Ishikawa (cell line): ENCODE measurements around the gene TNS3.

Experiments used
- CEBPB ChIP-seq: IDR thresholded peaks from 2 replicates; pipeline ENCODE4 v1.6.1; 2012
- CREB1 ChIP-seq: IDR thresholded peaks from 2 replicates; pipeline ENCODE4 v1.6.1; 2012; ENCODE audit warnings: low read depth
- EGR1 ChIP-seq: IDR thresholded peaks from 2 replicates; pipeline ENCODE4 v1.6.1; 2012
- EP300 ChIP-seq: IDR thresholded peaks from 2 replicates; pipeline ENCODE4 v1.6.1; 2012; ENCODE audit warnings: borderline replicate concordance
- FOXM1 ChIP-seq: IDR thresholded peaks from 2 replicates; pipeline ENCODE4 v1.6.1; 2012; ENCODE audit warnings: low read depth, borderline replicate concordance
- MAX ChIP-seq: IDR thresholded peaks from 2 replicates; pipeline ENCODE4 v1.6.1; 2012
- NFIC ChIP-seq: IDR thresholded peaks from 2 replicates; pipeline ENCODE4 v1.6.1; 2012
- RAD21 ChIP-seq: IDR thresholded peaks from 2 replicates; pipeline ENCODE4 v1.6.1; 2012; ENCODE audit warnings: low read depth
- REST ChIP-seq: IDR thresholded peaks from 2 replicates; pipeline ENCODE4 v1.6.1; 2012; ENCODE audit warnings: low read depth, mild to moderate bottlenecking
- TAF1 ChIP-seq: IDR thresholded peaks from 2 replicates; pipeline ENCODE4 v1.6.1; 2012; ENCODE audit warnings: low read depth, mild to moderate bottlenecking
- TCF12 ChIP-seq: IDR thresholded peaks from 2 replicates; pipeline ENCODE4 v1.6.1; 2012; ENCODE audit warnings: low read depth
- TEAD4 ChIP-seq: IDR thresholded peaks from 2 replicates; pipeline ENCODE4 v1.6.1; 2012
- USF1 ChIP-seq: IDR thresholded peaks from 2 replicates; pipeline ENCODE4 v1.6.1; 2012
- YY1 ChIP-seq: IDR thresholded peaks from 2 replicates; pipeline ENCODE4 v1.6.1; 2012; ENCODE audit warnings: low read depth
- ZBTB7A ChIP-seq: IDR thresholded peaks from 2 replicates; pipeline ENCODE4 v1.6.1; 2012; ENCODE audit warnings: low read depth

Gene TNS3

GRCh38 chr7:47581804-47582763, at the start of gene TNS3:
Gene TNS3, minus strand, starts transcription at chr7:47582111. Its CDS starts 142,475 bp downstream, at chr7:47439636.
- TF ChIP-seq CEBPB (no peak), YY1 (peak; percentile 52; the same call in 1 of the 2 replicates), USF1 (0 out of 2 replicates have a peak, but pooled peaks have one; percentile 2), ZBTB7A (peak; percentile 21)

GRCh38 chr7:47631711-47632110, 49.8 kb upstream of the TNS3 start:
- TF ChIP-seq NFIC (no peak), FOXM1 (no peak)

GRCh38 chr7:47627580-47628283, 45.8 kb upstream of the TNS3 start:
- TF ChIP-seq EP300: no peak
- TF ChIP-seq YY1: no peak
- no peak for TF ChIP-seq ZBTB7A
- TF ChIP-seq TCF12: no peak
- no peak for TF ChIP-seq CEBPB

- TF ChIP-seq MAX (no peak; the same call in 1 of the 2 replicates), YY1 (peak; percentile 68; the same call in 1 of the 2 replicates), TAF1 (no peak), TCF12 (peak; percentile 54; the same call in 1 of the 2 replicates), FOXM1 (no peak), EGR1 (no peak), REST (no peak), NFIC (peak; percentile 75), TEAD4 (peak; percentile 76), ZBTB7A (no peak; the same call in 1 of the 2 replicates), CREB1 (no peak), USF1 (no peak), RAD21 (peak; percentile 7; the same call in 1 of the 2 replicates), CEBPB (peak; percentile 87), EP300 (peak; percentile 64; the same call in 1 of the 2 replicates)
These were observed 44.2 kb upstream of the TNS3 start for GRCh38 chr7:47625861-47626715.

GRCh38 chr7:47624689-47625088, 42.8 kb upstream of the TNS3 start:
- no peak for TF ChIP-seq TAF1
- no peak for TF ChIP-seq CEBPB
- no peak for TF ChIP-seq TCF12
- no peak for TF ChIP-seq ZBTB7A
- no peak for TF ChIP-seq MAX
- no peak for TF ChIP-seq EGR1
- TF ChIP-seq EP300: no peak
- TF ChIP-seq TEAD4: no peak
- TF ChIP-seq RAD21: no peak

- no peak for TF ChIP-seq RAD21
- no peak for TF ChIP-seq TAF1
- no peak for TF ChIP-seq NFIC
- no peak for TF ChIP-seq EGR1
- TF ChIP-seq TCF12: no peak
- no peak for TF ChIP-seq ZBTB7A
These were observed 41.2 kb upstream of the TNS3 start for GRCh38 chr7:47622946-47623640.
